Astrocyte (in vitro differentiated cells and primary cell): Measurements from ENCODE around the gene ATG7.

Source experiments
- EZH2 ChIP-seq: IDR thresholded peaks from 2 replicates; pipeline ENCODE4 v1.6.1; 2012; ENCODE audit warnings: mild to moderate bottlenecking, low read length, inconsistent platforms; ENCODE audit not compliant: insufficient read depth
- TF ChIP-seq, protein P1 (sequence below): IDR thresholded peaks from 2 replicates; pipeline ENCODE4 v1.5.1; 2011; ENCODE audit warnings: low read depth, mild to moderate bottlenecking, inconsistent platforms, low read length, moderate library complexity; ENCODE audit not compliant: insufficient read depth

- TF ChIP-seq, protein P1, sequence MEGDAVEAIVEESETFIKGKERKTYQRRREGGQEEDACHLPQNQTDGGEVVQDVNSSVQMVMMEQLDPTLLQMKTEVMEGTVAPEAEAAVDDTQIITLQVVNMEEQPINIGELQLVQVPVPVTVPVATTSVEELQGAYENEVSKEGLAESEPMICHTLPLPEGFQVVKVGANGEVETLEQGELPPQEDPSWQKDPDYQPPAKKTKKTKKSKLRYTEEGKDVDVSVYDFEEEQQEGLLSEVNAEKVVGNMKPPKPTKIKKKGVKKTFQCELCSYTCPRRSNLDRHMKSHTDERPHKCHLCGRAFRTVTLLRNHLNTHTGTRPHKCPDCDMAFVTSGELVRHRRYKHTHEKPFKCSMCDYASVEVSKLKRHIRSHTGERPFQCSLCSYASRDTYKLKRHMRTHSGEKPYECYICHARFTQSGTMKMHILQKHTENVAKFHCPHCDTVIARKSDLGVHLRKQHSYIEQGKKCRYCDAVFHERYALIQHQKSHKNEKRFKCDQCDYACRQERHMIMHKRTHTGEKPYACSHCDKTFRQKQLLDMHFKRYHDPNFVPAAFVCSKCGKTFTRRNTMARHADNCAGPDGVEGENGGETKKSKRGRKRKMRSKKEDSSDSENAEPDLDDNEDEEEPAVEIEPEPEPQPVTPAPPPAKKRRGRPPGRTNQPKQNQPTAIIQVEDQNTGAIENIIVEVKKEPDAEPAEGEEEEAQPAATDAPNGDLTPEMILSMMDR, result no peak
- no peak for TF ChIP-seq EZH2
Observed at GRCh38 chr3:11331101-11331500, 58.9 kb downstream of the ATG7 start.
